NCI-H1930 (cell line): ENCODE results near the gene ZFAND4.
A peak's percentile ranks its signal among the peaks of the same experiment; 100 is the strongest.
"Not testable (repeated sequence)": the region's sequence is repeated elsewhere in the genome, so short reads cannot be mapped to it uniquely, and the experiment has no call there.

Experiments used
- DNase-seq, 2 experiments: peaks; one replicate each; lab custom pipeline; 2025; lab: John Stamatoyannopoulos, UW

The ZFAND4 gene

DNA sequence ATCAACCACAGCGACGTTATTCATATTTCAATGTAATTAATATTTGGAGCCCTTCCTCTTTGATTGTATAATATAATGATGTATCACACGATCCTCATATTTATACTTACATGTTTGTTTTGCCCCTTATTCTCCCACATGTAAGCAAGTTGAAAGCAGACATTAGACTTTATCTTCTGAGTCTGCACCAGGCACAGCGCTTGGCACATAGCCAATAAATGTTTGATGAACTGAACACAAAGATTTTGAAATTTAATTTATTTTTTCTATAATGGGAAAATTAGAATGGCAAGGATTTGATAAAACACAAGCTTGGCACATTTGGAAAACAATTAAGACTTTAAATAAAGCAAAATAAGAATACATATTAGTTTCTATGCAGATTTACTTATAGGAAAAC lies 31.6 kb downstream of the ZFAND4 start:
- DNase-seq, result no peak

DNA sequence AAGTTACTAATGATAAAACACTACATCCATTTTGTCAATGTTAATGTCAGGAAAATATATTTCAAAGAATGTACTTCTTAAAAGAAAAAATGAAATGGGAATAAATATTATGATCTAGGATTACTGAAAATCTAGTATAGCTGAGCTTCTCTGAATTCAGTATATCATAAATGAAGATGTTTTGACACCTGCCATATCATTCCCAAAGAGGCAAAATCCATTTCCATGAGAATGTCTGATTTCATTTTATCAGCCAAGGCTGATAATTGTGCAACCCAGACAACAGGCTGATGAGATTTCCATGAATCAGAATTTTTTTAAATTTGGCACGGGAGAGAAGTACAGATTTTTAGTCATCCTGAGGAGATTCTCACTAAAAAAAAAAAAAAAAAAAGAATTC lies 32.5 kb downstream of the ZFAND4 start:
- no peak for DNase-seq

DNA sequence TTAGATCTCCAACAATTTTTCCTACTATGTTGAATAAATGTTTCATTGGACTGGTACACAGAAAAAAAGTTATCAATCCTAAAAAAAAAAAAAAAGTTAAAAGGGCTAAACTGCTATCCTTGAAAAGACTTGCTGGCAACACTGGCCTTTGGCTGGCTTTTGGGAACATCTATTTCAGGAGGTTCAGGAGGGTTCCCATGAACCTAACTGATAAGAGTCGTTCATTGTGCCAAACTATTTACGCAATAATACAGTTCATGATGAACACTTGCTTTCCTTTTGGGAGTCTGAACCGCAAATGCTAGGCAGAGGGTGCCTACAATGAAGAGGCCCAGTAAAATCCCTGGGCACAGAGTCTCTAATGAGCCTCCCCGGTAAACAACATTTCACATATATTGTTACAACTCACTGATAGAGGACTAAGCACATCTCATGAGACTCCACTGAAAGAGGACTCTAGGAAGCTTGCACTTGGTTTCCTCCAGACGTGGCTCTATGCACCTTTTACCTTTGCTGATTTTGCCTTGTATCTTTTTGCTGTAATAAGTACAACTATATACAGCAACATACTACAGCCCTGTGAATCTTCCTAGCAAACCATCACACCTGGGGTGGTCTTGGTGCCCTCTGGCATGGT lies 45.0 kb downstream of the ZFAND4 start:
- no peak for DNase-seq

DNA sequence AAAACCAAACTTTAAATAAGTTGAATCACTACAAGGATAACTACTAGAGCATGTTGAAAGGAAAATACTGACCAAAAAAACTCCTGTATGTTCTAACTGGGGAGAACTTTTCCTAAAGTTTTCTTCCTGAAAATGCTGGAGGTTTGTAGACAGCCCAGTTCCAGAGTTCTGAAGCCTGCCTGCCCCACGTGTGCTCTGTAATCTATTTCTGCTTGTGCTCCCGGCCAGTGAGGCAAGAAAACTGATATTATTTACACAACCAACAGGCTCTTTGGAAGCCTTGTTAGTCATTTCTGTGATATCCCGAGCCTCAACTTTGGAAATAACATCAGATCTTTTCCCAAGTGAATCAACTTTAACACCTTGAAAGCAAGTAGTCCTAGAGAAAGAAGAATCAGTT lies 46.7 kb downstream of the ZFAND4 start:
- DNase-seq, result no peak

DNA sequence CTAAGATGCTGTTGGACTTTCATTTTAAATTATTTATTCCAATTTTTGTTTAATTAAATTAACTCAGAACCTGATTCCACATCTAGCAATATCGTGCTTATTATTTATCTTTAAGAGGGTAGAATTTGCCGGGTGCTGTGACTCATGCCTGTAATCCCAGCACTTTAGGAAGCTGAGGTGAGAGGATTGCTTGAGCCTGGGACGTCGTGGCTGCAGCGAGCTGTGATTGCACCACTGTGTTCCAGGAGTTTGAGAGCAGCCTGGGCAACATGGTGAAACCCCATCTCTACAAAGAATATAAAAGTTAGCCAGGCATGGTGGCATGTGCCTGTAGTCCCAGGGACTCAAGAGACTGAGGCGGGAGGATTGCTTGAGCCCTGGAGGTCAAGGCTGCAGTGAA lies 47.8 kb downstream of the ZFAND4 start:
- DNase-seq, result no peak

DNA sequence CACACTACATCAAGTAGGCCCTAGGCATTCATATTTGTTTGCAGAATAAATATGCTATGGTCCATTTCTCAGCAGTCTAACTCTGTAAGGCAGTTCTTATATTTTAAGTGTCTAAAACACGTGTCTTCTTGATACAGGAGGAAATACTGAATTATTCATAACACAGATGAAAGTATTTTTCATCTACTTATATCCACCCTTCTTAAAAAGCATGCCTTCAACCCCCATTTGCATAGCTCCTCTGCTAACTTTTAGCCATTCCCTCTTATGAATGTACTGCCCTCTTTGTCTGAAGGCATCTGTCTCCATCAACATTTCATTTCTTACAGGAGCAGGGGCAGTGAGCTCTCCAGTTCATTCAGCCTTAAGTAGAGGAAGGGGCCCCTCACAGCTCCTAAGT lies 57.7 kb downstream of the ZFAND4 start:
- DNase-seq, result no peak

DNA sequence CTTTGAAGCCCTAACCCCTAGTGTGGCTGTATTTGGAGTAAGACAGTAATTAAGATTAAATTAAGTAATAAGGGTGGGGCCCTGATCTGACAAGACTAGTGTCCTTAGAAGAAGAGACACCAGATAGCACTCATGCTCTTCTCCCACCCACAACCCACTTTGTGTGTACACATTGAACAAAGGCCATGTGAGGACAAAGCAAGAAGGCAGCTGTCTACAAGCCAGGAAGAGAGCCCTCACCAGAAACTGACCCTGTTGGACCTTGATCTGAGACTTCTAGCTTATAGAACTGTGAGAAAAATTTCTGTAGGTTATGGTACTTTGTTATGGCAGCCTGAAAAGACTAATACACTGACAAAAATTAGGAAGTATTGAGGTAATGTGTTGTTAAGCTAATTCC lies 59.8 kb downstream of the ZFAND4 start:
- no peak for DNase-seq

DNA sequence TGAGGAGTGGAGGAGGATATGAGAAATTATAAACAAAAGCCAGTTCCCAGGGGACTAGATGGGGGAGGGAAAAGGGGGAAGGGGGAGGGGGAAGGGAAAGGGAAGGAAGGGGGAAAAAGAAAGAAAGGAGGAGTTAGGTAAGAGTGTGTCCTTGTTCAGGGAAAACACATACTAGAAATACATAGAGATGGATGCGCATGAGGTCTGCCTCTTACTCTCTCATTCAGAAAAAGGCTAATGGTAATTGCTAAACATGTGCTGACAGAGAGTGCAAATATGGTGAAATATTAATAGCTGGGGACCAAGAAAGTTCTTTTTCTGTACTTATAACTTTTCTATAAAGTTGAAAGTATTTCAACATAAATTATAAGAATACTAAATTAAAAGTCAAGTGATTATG lies 64.5 kb downstream of the ZFAND4 start:
- no peak for DNase-seq

DNA sequence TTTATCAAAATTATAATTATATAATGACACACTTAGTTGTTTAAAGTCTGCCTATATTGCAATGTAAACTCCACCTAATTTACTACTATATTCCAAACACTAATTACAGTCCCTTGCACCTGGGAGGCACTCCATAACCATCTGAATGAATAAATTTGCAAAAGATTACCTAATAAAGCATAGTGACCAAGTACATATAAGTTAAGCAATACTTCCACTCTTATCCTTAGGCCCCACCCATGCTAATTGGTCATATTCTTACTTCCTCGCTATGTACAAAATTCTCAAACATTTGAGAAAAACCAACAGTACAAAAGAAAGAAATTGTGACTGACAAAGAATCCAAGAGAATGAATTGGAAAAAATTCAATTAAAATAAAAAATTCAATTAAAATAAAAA lies 65.3 kb downstream of the ZFAND4 start:
- DNase-seq, result no peak

DNA sequence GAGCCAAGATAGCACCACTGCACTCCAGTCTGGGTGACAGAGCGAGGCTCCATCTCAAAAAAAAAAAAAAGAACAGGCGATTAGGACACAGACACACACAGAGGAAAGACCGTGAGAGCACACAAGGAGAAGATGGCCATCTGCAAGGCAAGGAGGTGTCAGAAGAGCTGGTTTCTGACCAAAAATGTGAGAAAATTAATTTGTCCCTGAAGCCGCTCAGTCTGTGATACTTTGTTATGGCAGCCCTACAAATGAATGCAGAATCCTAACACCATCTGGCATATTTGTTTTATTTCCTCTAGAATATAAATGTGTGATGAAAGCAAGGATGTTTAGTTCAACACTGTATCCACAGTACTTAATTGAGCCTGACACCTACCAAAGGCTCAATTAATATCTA lies 69.7 kb downstream of the ZFAND4 start:
- no peak for DNase-seq

DNA sequence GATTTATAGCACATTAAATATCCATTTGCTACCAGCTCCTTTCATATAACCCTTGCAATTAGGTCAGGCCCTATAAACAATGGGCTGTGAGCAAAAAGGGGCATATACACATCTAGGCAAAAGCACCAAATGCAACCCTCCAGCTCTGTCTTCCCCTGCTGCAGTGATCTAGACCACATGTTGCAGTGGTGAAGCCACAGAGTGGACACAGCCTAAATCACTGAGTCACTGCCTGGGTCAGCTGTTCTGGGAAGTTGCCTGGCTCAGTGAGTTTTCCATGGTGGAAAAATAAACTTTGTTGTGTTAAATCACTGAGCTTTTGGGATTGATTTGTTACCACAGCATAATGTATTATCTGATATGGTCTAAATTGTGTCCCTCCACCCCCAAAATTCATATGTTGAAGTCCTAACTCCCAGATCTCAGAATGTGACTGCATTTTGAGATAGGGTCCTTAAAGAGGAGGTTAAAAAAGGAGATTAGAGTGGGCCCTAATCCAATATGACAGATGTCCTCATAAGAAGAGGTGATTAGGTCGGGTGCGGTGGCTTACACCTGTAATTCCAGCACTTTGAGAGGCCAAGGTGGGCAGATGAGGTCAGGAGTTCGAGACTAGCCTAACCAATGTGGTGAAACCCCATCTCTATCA lies 70.4 kb downstream of the ZFAND4 start:
- DNase-seq, result no peak

DNA sequence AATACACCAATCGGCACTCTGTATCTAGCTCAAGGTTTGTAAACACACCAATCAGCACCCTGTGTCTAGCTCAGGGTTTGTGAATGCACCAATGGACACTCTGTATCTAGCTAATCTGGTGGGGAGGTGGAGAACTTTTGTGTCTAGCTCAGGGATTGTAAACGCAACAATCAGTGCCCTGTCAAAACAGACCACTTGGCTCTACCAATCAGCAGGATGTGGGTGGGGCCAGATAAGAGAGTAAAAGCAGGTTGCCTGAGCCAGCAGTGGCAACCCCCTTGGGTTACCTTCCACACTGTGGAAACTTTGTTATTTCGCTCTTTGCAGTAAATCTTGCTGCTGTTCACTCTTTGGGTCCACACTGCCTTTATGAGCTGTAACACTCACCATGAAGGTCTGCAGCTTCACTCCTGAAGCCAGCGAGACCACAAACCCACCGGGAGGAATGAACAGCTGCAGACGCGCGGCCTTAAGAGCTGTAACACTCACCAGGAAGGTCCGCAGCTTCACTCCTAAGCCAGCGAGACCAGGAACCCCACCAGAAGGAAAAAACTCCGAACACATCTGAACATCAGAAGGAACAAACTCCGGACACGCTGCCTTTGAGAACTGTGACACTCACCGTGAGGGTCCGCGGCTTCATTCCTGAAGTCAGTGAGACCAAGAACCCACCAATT lies 71.2 kb downstream of the ZFAND4 start:
- not testable (repeated sequence) for DNase-seq

DNA sequence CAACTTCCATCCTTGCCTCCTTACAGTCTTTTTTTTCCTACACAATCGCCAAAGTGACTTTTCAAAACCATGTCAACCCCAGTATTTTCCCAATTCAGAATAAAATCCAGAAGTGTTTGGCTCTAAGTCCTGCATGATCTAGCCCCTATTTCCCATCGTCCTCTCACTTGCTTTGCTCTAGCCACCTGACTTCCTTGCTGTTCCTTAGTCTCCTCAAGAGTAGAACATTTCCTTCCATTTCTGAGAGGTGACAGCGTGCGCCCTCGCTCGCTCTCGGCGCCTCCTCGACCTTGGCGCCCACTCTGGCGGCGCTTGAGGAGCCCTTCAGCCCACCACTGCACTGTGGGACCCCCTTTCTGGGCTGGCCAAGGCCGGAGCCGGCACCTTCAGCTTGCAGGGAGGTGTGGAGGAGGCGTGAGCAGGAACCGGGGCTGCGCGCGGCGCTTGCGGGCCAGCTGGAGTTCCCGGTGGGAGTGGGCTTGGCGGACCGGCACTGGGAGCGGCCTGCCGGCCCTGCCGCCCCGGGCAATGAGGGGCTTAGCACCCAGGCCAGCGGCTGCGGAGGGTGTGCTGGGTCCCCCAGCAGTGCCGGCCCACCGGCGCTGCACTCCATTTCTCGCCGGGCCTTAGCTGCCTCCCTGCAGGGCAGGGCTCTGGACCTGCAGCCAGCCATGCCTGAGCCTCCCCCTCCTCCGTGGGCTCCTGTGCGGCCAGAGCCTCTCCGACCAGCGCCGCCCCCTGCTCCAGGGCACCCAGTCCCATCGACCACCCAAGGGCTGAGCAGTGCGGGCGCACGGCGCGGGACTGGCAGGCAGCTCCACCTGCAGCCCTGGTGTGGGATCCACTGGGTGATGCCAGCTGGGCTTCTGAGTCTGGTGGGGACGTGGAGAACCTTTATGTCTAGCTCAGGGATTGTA lies 72.0 kb downstream of the ZFAND4 start:
- not testable (repeated sequence) for DNase-seq

DNA sequence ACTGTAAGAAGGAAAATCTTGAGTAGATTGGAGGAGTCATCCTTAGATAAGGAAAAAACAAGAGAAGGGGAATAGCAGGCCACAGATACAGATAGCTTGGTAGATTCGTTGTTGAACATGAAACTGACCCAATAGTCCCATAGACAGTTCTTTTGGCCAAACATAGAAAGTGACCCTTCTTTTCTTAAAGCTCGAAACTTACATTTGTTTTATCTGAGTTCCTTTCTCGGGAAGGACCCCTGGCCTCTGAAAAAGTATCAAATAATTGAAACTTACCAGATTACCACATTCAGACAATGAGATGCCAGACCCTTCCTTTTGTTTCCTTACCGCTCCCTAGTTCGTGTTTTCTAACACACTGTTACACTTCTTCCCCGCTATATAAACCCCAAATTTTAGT lies 72.9 kb downstream of the ZFAND4 start:
- no peak for DNase-seq

DNA sequence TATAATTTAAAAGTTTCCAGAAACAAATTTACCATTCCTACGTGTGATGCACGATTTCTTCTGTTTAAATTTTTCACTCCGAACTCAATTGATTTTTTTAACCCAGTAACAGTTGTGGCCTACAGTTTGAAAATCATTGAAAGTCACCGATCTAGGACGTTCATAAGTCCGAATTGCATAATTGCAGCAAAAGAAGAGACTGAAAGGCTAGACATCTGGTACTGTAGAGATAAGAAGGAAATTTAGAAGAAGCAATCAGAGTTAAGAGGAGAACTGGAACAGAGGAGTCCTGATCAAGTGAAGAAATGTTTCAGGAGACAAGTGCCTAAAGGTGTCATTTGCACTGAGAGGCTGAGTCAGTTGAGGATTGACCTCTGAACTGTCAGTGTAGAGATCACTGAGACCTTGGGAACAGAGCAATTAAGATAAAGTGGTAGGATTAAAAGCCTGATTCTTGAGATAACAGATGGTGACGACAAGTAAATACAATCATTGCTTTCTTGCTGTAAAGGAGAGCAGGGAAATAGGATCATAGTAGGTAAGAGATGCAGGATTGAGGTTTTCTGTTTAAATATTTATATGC lies 73.5 kb downstream of the ZFAND4 start:
- DNase-seq, result no peak

DNA sequence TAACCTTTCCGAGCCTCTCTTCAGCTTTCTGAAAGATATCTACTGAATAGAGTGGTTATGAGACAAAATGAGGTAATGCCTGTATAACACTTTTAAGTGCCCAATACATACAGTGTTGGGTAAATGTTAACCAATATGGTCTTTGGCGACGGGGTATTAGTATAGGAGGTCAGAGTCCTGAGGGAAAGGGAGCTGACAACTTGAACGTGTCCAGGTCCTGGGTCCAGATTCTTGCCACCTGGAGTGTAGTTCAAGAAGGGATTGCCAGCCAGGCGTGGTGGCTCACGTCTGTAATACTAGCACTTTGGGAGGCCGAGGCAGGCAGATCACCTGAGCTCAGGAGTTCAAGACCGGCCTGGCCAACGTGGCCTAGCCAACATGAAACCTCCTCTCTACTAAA lies 76.0 kb downstream of the ZFAND4 start:
- no peak for DNase-seq

DNA sequence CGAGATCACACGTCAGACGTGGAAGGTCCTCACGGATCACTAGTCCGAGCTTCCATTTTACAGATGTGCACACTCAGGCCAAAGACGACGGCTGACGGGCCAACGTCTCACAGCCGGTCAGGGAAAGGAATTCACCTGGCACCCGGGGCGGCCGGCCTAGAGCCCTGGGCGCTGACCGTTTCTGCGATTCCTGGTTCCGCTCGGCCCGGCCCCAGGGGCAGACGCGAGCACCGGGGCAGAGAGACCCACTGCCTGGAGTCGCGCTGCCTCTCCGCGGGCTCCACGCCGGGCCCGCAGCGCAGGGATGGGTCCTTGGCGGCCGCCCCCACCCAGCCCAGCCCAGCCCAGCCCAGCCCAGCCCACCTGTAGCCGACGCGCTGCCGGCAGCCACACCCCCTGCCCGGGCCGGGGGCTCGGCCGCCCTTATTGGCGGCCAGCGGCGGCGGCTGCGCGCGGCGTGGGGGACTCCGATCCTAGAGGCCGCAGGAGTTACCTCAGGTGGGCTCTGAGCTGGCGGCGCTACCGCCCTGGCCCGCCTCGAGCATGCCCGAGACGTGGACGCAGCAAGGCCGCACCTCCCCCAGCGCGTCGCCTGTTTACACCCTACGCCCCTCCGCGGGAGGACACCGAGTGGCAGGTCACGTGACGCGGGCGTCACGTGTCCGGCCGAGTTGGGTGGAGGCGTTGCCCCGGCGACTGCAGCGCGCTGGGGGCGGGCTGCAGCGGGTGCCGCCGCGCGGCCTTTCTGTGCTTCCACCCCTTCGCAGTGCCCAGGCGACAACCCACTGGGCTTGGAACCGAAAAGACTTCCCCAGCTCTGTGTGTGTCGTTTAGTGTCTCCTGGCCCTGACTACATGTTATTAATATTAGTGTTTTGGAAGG lies 78.1 kb downstream of the ZFAND4 start:
- DNase-seq, result peak; percentile 59 to 84

DNA sequence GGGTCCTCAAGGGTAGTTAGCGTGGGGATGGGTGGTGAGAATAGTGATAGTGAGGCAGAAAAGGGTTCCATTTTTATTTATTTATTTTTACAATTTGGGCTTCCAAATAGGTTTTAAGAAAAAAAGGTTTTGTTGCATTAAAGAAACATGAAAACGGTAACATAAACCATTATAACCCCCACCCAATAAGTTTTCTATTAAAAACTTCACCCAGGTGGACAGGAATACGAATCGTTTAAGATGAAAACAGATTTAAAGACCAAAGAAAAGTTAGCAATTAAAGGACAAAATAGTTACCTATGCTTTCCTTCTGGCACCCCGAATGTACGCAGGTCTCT lies 78.7 kb downstream of the ZFAND4 start:
- no peak for DNase-seq

DNA sequence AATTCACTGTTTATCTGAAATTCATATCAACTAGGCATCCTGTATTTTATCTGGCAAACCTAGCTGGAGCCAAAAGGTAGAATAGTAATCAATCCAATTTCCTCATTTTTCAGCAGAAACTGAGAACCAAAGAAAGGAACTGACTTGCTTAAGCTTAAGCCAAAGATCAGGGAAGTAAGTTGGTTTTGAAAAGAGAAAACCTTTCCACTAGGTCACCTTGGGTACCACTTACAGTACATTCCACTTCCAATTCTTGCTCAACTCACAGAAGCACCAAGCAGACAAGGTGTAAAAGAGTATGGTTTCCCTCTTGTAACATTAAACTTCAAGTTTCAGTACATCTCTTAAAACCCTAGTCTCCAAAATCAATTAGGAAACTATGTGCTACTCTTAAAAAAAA lies 79.6 kb downstream of the ZFAND4 start:
- DNase-seq, result no peak

DNA sequence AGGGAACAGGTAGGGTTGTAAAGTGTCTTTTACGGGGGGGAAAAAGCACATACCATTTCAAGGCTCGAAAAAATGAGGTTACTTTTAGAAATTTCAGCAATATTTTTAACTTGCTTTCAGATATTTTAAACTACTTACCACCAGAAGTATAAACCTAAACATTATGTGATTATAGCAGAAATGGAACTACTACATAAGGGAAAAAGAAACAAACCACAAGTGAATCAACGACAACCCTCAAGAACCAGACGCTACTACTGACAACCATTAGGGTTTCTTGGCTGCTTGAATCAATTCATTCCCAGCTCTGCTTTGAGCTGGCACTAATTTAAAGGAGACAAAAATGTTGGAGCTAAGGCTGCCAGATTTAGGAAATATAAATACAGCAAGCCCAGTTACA lies 80.1 kb downstream of the ZFAND4 start:
- no peak for DNase-seq

DNA sequence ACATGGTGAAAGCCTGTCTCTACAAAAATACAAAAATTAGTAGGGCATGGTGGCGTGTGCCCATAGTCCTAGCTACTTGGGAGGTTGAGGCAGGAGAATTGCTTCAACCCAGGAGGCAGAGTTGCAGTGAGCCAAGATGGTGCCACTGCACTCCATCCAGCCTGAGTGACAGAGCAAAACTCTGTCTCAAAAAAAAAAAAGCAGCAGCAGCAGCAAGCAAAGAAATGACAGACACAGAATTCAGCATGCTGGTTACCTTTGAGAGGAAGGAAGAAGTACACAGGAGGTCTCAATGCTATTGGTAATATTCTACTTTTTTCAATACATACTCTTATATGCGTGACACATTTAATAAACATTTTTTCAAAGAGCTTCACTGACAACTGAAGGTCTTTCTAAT lies 81.3 kb downstream of the ZFAND4 start:
- DNase-seq, result no peak
